SK-N-SH treated with all-trans-retinoic acid at 6 μM for 48 hours (cell line): ENCODE data around the gene EEF1AKMT4.

Source experiments
- ATAC-seq: fragments of 200-7000 bp; cut with Tn5 transposase; 3 replicates; pipeline ENCODE4 v1.9.1; 2020; ENCODE audit warnings: mild to moderate bottlenecking, moderate library complexity
- ARNTL ChIP-seq: fragments of 450-650 bp; formaldehyde crosslinking; IDR thresholded peaks from 2 replicates; pipeline ENCODE4 v1.5.0; 2020; ENCODE audit warnings: low read depth, mild to moderate bottlenecking, moderate library complexity, borderline replicate concordance
- BACH2 ChIP-seq: fragments of 250-450 bp; sonication (Bioruptor Pico); IDR thresholded peaks from 2 replicates; pipeline ENCODE4 v1.9.0; 2021; ENCODE audit warnings: mild to moderate bottlenecking, borderline replicate concordance
- CREB5 ChIP-seq: fragments of 250-450 bp; sonication (Bioruptor Pico); IDR thresholded peaks from 2 replicates; pipeline ENCODE4 v1.5.1; 2020; ENCODE audit warnings: low read depth, mild to moderate bottlenecking, moderate library complexity
- CSDC2 ChIP-seq: fragments of 250-450 bp; sonication (Bioruptor Pico); IDR thresholded peaks from 2 replicates; pipeline ENCODE4 v1.5.0; 2020; ENCODE audit warnings: mild to moderate bottlenecking, moderate library complexity
- CSRNP3 ChIP-seq: fragments of 250-450 bp; sonication (Bioruptor Pico); IDR thresholded peaks from 2 replicates; pipeline ENCODE4 v1.5.1; 2021; ENCODE audit warnings: mild to moderate bottlenecking, moderate library complexity
- ESRRG ChIP-seq: fragments of 250-450 bp; sonication (Bioruptor Pico); IDR thresholded peaks from 2 replicates; pipeline ENCODE4 v1.6.1; 2021; ENCODE audit warnings: mild to moderate bottlenecking
- GLIS3 ChIP-seq: fragments of 250-450 bp; sonication (Bioruptor Pico); IDR thresholded peaks from 2 replicates; pipeline ENCODE4 v1.5.0; 2020; ENCODE audit warnings: mild to moderate bottlenecking, moderate library complexity
- OSR1 ChIP-seq: fragments of 250-450 bp; sonication (Bioruptor Pico); IDR thresholded peaks from 2 replicates; pipeline ENCODE4 v1.8.0; 2022; ENCODE audit warnings: moderate library complexity, mild to moderate bottlenecking, inconsistent platforms
- PATZ1 ChIP-seq: fragments of 250-450 bp; sonication (Bioruptor Pico); IDR thresholded peaks from 2 replicates; pipeline ENCODE4 v1.8.0; 2020; ENCODE audit warnings: mild to moderate bottlenecking, moderate library complexity, borderline replicate concordance
- POU6F1 ChIP-seq: fragments of 250-450 bp; sonication (Bioruptor Pico); IDR thresholded peaks from 2 replicates; pipeline ENCODE4 v1.8.0; 2021; ENCODE audit warnings: low read depth, mild to moderate bottlenecking, moderate library complexity, borderline replicate concordance
- PPARA ChIP-seq: fragments of 250-450 bp; sonication (Bioruptor Pico); IDR thresholded peaks from 2 replicates; pipeline ENCODE4 v1.5.0; 2020; ENCODE audit warnings: mild to moderate bottlenecking, borderline replicate concordance
- RARB ChIP-seq: fragments of 250-450 bp; sonication (Bioruptor Pico); IDR thresholded peaks from 2 replicates; pipeline ENCODE4 v1.8.0; 2021; ENCODE audit warnings: mild to moderate bottlenecking, moderate library complexity
- SNAI2 ChIP-seq: fragments of 250-450 bp; sonication (Bioruptor Pico); IDR thresholded peaks from 2 replicates; pipeline ENCODE4 v1.5.0; 2020; ENCODE audit warnings: mild to moderate bottlenecking, moderate library complexity
- TCF4 ChIP-seq: fragments of 250-450 bp; sonication (Bioruptor Pico); IDR thresholded peaks from 2 replicates; pipeline ENCODE4 v1.8.0; 2021; ENCODE audit warnings: mild to moderate bottlenecking, moderate library complexity, borderline replicate concordance
- TSHZ2 ChIP-seq: fragments of 250-450 bp; sonication (Bioruptor Pico); IDR thresholded peaks from 2 replicates; pipeline ENCODE4 v1.5.0; 2020; ENCODE audit warnings: mild to moderate bottlenecking, moderate library complexity
- ZC3H10 ChIP-seq: fragments of 250-450 bp; sonication (Bioruptor Pico); IDR thresholded peaks from 2 replicates; pipeline ENCODE4 v1.5.1; 2021; ENCODE audit warnings: mild to moderate bottlenecking, moderate library complexity
- ZFP3 ChIP-seq: fragments of 250-450 bp; sonication (Bioruptor Pico); IDR thresholded peaks from 2 replicates; pipeline ENCODE4 v1.5.0; 2020; ENCODE audit warnings: mild to moderate bottlenecking, moderate library complexity
- ZFP30 ChIP-seq: fragments of 450-650 bp; formaldehyde crosslinking; IDR thresholded peaks from 2 replicates; pipeline ENCODE4 v1.5.0; 2022; ENCODE audit warnings: mild to moderate bottlenecking, moderate library complexity
- ZNF565 ChIP-seq: fragments of 450-650 bp; formaldehyde crosslinking; conservative IDR thresholded peaks from 2 replicates; pipeline ENCODE4 v1.5.0; 2020; ENCODE audit warnings: low read depth, mild to moderate bottlenecking, moderate library complexity
- ZNF70 ChIP-seq: fragments of 450-650 bp; formaldehyde crosslinking; IDR thresholded peaks from 2 replicates; pipeline ENCODE4 v1.5.0; 2020; ENCODE audit warnings: mild to moderate bottlenecking, moderate library complexity
- ZNF8 ChIP-seq: fragments of 450-650 bp; formaldehyde crosslinking; IDR thresholded peaks from 2 replicates; pipeline ENCODE4 v1.5.0; 2020; ENCODE audit warnings: mild to moderate bottlenecking, moderate library complexity

Gene EEF1AKMT4

GRCh38 chr3:184260724-184261269, 11.3 kb downstream of the EEF1AKMT4 start:
- TF ChIP-seq GLIS3, result no peak
- TF ChIP-seq ZNF8, result no peak
- no peak for TF ChIP-seq PPARA (CRISPR knock-in tag)
- TF ChIP-seq CSRNP3 (CRISPR knock-in tag), result no peak
- no peak for TF ChIP-seq OSR1 (CRISPR knock-in tag)
- no peak for TF ChIP-seq ZNF565 (CRISPR knock-in tag)
- TF ChIP-seq RARB (CRISPR knock-in tag), result no peak
- TF ChIP-seq SNAI2 (CRISPR knock-in tag), result no peak
- no peak for TF ChIP-seq ZFP3
- TF ChIP-seq POU6F1 (CRISPR knock-in tag), result no peak
- no peak for TF ChIP-seq ZFP30 (CRISPR knock-in tag)
- TF ChIP-seq ARNTL, result no peak
- TF ChIP-seq CSDC2 (CRISPR knock-in tag), result no peak
- no peak for TF ChIP-seq TSHZ2 (CRISPR knock-in tag)
- no peak for TF ChIP-seq ZNF70 (CRISPR knock-in tag)
- TF ChIP-seq ESRRG, result no peak
- no peak for TF ChIP-seq BACH2 (CRISPR knock-in tag)
- TF ChIP-seq ZC3H10, result no peak
- peak; percentile 7 for ATAC-seq

GRCh38 chr3:184261270-184261853, 11.9 kb downstream of the EEF1AKMT4 start, which contains the start of gene CAMK2N2:
Gene CAMK2N2 (minus strand): TSS chr3:184261553. CDS start chr3:184261285, 268 bp downstream.
- ATAC-seq, result peak; percentile 68
- TF ChIP-seq RARB (CRISPR knock-in tag) (no peak), SNAI2 (CRISPR knock-in tag) (no peak), BACH2 (CRISPR knock-in tag) (no peak), POU6F1 (CRISPR knock-in tag) (no peak), TCF4 (CRISPR knock-in tag) (no peak), PATZ1 (CRISPR knock-in tag) (no peak), ZC3H10 (no peak), CREB5 (CRISPR knock-in tag) (no peak), CSDC2 (CRISPR knock-in tag) (no peak), ZNF565 (CRISPR knock-in tag) (no peak), ZNF70 (CRISPR knock-in tag) (no peak)
